ENCODE data around the gene NUTF2. TPM values are rescaled to one million over a fixed set of nuclear protein-coding genes. Genes with fewer than 3 reads are reported as not detected.
"Not testable (repeated sequence)": the region's sequence is repeated elsewhere in the genome, so short reads cannot be mapped to it uniquely, and the experiment has no call there.

The NUTF2 gene
- total RNA-seq, 1 donor from 2014 or later, result 164 TPM

DNA sequence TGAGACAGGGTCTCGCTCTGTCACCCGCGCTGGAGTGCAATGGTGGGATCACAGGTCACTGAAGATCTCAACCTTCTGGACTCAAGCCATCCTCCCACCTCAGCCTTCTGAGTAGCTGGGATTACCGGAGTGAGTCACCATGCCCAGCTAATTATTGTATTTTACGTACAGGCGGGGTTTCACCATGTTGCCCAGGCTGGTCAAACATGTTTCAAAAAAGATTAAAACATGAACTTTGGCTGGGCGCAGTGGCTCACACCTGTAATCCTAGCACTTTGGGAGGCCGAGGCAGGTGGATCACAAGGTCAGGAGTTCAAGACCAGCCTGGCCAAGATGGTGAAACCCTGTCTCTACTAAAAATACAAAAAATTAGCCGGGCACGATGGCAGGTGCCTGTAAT is 9.5 kb upstream of the NUTF2 start:
- DNase-seq (ENCODE audit: low read depth in 2 of 2), result not testable (repeated sequence)

DNA sequence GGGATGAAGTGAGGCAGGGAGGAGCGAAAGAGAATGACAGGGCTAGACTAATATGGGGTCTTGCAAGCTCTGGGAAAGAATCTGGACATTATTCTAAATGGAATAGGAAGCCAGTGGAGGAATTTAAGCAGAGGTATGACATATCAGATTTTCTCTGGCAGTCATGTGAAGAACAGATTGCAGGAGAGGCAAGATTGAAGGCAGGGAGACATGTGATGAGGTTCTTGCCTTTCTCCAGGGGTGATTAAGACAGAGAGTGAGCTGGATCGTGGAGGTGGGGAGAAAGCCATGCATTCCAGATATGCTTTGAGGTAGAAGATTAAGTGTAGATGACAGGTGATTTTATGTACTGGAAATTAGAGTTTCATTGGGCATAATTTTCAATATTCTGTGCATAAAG is 8.9 kb upstream of the NUTF2 start:
- no peak for DNase-seq (ENCODE audit: low read depth in 2 of 2)

DNA sequence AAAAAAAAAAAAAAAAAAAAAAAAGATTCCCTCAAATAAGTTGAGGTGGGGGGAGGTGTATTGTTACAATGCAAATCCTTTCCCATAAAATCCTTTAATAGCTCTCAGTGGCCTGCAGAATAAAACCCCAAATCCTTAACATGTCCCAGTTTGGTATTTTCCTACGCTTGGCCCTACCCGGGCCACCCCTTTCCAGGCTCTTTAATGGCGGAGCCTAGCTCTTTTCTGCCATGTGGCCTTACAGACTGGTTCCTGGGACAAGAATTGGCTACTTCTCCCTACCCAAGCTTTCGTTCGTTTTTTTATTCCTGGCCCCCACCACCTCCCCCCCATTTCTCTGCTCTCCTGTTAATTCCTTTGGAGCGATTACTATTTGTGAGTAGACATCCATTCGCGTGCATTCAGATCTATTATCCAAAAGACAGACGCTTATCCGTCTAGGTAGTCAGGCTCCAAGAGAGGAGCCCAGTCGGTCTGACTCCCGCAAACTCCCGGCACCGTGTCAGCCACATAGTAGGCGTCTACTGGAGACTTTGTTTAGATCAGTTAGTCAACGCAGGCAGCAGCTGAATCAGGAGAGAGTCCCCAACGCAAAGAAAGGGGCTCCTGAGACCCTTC is 5.4 kb upstream of the NUTF2 start:
- DNase-seq (ENCODE audit: low read depth in 2 of 2), result no peak

DNA sequence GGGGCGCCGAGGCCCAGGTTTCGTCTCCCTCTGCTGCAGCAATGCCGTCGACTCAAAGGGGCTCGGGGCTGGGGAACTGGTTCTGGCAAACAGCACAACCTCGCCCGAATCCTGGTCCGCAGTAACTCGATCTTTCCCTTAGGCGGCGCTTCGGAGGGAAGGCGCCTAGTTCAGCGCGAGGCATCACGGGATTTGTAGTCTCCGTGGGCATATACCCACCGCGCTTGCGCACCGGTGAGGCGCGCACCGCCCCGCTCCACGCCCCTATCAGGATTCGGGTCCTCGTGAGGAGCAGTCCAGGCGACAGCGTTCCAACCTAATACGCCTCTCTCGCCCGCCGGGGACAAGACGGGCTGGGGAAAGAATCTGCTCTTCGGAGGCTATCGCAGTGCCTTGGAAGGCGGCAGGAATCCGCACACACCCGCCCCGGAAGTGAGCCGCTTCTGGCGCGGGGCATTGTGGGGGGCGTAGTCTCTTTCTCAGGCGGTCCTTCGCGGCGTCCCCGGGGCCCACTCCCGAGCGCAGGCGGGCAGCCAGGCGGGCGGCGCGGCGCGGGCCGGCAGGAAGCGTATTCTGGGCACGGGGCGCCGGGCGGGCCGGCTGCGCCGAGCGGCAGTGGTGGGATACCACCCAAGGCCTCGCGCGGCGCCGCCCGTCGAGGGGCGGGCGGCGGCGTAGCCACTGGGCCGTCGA is 4.8 kb upstream of the NUTF2 start, which contains the start of gene THAP11:
Gene THAP11, plus strand, starts transcription at position 505 of the 693 bp plus-strand sequence. CDS start 235 bp downstream, outside the sequence.
- DNase-seq (ENCODE audit: low read depth in 2 of 2), result peak; percentile 96 to 97

DNA sequence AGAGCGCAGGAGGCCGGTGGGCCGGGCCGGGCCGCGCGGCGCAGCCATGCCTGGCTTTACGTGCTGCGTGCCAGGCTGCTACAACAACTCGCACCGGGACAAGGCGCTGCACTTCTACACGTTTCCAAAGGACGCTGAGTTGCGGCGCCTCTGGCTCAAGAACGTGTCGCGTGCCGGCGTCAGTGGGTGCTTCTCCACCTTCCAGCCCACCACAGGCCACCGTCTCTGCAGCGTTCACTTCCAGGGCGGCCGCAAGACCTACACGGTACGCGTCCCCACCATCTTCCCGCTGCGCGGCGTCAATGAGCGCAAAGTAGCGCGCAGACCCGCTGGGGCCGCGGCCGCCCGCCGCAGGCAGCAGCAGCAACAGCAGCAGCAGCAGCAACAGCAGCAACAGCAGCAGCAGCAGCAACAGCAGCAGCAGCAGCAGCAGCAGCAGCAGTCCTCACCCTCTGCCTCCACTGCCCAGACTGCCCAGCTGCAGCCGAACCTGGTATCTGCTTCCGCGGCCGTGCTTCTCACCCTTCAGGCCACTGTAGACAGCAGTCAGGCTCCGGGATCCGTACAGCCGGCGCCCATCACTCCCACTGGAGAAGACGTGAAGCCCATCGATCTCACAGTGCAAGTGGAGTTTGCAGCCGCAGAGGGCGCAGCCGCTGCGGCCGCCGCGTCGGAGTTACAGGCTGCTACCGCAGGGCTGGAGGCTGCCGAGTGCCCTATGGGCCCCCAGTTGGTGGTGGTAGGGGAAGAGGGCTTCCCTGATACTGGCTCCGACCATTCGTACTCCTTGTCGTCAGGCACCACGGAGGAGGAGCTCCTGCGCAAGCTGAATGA is 4.0 kb upstream of the NUTF2 start:
- peak; percentile 71 to 74 for DNase-seq (ENCODE audit: low read depth in 2 of 2)

DNA sequence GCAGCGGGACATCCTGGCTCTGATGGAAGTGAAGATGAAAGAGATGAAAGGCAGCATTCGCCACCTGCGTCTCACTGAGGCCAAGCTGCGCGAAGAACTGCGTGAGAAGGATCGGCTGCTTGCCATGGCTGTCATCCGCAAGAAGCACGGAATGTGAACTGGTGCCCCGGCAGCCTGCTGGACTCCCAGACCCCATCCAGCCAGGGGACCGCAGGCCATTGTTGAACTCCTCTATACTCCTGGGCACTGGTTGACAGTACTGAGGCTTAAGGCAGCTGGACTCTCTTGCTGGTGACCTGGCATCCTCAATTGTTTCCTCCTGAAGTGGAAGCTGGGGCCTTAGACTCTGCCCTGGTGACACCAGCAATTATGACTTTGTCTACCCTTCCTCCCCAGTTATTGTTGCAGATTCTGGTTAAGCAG is 3.4 kb upstream of the NUTF2 start:
- DNase-seq (ENCODE audit: low read depth in 2 of 2), result peak in 1 of 2 donors; percentile 59

DNA sequence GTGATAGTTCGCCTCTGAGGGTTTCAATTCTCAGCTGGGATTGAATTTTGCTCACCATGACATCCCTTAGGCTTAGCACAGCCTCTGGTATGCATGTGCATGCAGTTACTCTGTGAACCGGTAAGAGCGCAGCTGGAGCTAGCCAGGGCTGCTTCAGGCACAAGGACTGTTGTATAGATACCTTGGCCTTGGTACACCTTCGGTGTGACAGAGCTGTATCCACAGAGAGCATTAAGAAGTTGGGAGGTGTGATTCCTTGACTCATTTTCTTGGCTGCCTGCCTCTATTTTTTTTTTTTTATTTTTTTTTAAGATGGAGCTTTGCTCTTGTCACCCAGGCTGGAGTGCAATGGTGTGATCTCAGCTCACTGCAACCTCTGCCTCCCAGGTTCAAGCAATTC is 2.2 kb upstream of the NUTF2 start:
- DNase-seq (ENCODE audit: low read depth in 2 of 2), result peak in 1 of 2 donors; percentile 9

DNA sequence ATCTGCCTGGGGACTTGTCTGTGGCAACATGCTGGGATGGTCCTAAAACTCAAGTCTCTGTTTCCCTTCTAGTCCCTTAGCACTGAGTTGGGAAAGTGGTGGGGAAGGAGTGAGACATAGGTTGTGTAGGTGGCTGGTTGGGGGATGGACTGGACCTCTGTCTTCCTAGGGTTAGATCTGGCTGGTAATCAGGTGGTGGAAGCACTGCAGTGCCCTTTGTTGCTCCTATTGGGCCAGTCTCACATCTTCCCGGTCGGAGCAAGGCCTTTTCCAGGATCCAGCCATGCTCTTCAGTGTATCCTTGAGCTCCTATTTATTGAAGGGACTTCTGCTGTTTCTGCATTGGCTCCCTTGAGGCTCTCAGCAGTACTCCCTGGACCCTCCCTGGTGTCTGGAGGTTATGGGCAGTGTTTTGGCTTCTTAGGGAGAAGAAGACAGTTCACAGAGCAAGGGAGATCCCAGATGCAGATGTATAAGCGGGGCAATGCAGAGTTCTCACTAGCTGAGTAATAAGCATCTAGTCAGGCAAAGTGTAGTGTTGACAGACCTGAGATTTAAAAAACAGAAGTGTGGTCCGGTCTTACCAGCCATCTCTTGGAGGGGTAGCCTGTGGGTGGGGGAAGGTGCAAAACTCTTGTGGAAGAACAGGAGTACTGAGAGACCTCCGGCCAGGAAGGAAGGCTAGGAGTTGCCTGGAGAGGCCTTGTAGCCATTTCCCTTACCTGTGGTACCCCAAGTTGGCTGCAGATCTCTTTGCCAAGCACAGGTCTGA is 1.3 kb upstream of the NUTF2 start:
- DNase-seq (ENCODE audit: low read depth in 2 of 2), result no peak

DNA sequence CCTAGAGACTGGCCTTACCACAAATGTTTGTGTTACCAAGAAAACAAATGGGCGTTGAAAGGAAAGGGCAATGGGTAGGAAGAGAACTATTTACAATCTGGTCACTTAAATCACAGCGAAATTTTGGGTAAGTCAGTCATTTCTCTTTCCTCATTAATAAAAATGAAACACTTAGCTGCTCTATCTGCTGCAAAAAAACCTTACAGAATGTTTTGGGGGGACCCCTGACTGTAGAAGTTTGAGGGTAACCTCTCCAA is 742 bp upstream of the NUTF2 start:
- DNase-seq (ENCODE audit: low read depth in 2 of 2), result peak in 1 of 2 donors; percentile 18

DNA sequence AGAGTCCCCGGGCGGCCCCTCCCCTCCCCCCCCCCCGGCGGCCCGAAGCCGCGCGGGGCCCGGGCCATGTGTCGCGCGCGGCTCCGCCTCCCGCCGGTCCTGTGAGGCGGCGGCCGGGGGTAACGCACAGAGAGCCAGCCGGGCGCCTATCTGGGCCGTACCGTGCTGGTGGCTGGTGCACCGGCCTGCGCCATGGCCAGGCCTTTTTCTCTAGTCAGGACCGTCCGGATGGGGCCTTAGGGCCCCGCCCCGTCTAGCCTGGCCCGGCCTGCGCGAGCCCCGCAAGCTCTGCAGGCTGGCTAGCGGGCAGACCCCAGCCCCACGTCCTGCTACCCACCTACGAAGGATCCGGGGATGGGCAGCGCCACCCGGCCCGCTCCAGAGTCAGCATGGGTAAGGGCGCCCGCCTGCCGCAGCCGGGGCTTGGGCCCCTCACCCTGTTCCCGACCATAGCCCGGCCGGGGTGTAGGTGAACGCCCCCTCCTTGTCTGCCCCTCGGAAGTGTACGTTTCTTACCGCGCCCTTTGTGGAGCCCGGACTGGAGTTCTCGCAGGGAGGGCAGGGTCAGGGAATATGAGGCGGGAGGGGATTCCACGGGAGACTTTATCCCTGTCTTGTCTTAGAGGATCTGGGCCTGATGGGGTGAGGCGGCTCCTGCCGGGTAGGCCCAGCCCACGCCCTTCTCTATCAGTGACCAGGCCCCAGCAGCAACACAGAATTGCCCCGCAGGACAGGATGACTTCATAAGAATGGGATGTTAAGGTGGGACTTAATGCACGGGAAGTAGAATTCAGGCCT is 530 bp downstream of the NUTF2 start, which contains the start of gene CENPT:
Gene CENPT, minus strand, starts transcription at position 630 of the 798 bp plus-strand sequence. CDS start 13,834 bp downstream, outside the sequence.
- peak; percentile 50 to 74 for DNase-seq (ENCODE audit: low read depth in 2 of 2)

DNA sequence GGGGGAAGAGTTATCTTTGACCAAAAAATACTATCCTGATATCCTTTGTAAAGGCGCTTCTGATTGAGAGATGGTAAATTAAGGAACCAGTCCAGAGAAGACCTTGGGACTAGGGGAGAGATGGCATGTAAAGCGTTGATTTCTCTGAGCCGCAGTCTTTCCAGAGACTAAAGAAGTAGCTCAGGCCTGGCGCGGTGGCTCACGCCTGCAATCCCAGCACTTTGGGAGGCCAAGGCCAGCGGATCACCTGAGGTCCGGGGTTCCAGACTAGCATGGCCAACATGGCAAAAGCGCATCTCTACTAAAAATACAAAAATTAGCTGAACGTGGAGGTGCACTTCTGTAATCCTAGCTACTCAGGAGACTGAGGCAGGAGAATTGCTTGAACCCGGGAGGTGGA is 1.4 kb downstream of the NUTF2 start:
- no peak for DNase-seq (ENCODE audit: low read depth in 2 of 2)

DNA sequence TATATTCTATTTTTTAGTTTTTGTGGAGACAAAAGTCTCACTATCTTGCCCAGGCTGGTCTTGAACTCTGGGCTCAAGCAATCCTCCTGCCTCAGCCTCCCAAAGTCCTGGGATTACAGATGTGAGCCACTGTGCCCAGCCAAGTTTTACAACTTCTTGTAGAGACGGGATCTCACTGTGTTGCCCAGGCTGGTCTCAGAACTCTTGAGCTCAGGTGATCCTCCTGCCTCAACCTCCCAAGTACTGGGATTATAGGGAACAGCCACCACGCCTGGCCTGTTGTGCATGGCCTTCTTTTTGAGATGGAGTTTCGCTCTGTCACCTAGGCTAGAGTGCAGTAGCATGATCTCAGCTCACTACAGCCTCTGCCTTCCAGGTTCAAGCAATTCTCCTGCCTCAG is 6.9 kb downstream of the NUTF2 start:
- DNase-seq (ENCODE audit: low read depth in 2 of 2), result no peak

DNA sequence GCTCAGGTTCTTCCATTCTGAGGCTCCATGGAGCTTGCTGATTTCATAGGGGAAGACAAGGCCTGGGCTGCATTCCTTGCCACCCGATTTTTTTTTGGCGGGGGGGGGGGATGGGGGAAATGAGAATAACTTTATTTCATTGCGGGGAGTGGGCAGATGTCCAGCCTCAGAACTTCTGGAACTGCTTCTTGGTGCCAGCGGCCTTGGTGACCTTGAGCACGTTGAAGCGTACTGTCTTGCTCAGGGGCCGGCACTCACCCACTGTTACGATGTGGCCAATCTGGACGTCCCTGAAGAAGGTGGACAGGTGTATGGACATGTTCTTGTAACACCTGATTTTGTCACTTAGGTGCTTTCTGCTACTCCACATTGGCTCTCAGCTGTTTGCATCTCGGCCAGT is 9.1 kb downstream of the NUTF2 start:
- DNase-seq (ENCODE audit: low read depth in 2 of 2), result no peak

DNA sequence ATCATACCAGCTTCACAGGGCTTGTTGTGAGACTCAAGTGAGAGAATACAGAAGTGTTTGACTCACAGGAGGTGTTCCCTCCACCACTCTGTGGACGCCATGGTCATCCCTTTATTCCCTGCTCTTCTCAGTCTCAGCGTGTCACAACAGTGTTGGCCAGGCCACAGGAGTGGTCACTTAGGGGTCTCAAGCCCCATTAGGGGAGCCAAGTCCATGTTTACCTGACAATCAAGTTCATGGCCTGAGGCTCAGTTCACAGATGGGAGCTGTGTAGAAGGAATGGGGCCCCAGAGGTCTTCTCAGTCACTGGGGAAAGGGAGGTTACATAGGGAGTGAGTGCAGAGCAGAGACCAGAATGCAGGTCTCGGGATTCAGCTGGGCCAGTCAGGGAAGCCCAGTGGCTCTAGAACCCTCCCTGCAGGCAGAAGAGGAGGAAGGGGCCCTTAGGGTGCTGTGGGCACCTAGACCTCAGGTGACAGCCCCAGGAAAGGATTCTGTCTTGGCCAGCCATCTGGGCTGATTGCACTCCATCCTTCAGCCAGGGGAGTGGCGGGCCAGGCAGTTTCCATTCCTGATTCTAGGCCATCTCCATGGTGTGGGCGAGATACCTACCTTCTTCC is 10.3 kb downstream of the NUTF2 start:
- DNase-seq (ENCODE audit: low read depth in 2 of 2), result no peak

DNA sequence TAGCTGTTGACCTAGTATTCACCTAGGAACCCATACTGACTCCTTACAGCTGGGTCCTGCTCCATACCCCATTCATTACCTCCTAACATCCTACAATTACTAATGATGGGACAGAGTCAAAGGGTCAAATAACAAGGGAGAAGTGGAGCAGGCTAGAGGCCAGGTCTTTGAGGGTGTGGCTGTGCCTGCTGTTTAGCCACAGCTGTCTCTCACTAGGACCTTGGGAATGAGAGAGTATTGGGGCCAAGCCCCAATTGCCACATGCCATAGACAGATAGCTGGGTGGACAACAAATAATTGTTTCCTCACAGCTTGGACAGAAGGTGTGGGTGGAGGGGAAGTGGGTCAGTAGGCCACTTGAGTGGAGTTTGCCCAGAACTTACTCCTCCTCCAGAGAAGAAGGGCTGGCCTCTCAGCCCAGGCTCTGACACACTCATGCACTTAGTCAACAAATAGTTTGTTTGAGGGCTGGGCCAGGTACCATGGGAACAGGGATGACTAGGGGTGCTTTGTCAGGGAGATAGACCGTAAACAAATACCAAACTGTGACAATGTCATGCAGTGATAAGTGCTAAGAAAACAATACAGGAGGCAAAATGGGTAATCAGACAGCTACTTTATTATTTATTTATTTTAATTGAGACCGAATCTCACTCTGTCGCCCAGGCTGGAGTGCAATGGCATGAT is 11.0 kb downstream of the NUTF2 start:
- peak; percentile 88 to 97 for DNase-seq (ENCODE audit: low read depth in 2 of 2)

DNA sequence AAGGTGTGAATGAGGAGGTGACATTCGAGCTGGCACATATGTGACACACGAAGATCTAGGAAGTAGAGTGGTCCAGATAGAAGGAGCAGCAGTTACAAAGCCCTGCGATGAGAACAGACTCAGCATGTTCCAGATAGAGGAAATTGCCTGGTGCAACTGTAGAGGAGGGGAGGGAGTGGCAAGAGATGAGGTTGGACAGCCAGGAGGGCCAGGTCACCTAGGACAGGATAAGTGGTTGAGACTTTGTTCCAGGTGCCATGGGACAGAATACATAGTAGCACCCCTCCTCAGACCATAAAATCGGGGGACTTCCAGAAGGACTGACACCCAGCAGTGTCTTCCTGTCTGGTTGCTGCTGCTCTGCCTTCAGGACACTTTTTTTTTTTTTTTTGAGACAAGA is 11.8 kb downstream of the NUTF2 start:
- DNase-seq (ENCODE audit: low read depth in 2 of 2), result no peak

DNA sequence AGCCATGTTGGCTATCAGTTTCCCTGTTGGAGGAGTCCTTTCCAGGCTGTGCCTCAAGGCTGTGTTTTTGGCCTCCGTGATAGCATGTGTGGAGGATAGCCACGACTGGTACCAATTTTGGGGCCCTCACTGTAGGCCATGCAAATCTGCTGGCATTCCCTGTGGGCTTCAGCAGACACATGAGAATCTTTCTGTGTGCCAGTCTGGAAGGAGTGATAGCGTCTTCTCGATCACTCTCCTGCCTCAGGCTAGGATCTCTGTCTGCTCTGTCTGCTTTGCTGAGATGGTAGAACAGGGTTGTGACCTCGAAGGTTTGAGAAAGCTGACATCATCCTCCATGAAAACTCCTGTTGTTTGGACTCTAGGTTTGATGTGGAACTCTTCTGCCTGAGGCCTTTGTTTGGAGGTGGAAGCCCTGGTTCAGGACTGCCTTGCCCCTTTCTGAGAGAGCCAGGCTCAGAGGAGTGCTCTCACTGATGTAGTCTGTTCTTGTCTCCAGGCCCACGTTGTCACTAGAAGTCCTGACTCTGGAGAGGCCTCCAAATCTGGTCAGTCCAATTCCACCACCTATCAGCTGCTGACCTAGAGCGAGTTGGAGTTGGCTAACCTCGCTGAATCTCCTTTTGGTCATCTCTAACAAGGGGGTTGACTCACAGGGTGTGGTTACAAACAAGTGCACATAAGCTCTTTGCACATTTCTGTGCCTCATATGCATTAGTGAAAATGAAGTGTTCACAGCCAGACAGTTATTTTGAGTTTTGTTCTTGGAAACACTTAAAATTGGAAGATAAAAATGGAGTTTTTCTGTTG is 14.1 kb downstream of the NUTF2 start:
- DNase-seq (ENCODE audit: low read depth in 2 of 2), result peak in 1 of 2 donors; percentile 39

DNA sequence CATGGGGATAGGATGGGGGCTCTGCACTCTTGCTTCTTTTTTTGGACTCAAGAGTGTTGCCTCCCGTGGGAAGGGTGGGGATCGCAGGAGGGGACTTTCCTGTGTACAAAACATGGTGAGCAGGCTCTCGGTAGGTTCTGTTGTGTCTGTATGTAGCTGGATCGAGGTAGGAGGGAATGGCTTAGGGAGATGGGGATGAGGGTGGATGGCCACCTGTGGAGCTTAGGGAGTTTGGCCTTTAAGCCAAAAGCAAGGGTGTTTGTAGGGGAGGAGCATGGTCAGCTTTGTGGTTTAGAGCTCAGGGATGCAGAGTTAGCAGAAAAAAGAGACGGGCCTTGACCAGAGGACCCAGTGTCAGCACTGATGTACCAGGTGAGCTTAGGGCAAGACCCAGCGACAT is 15.1 kb downstream of the NUTF2 start:
- DNase-seq (ENCODE audit: low read depth in 2 of 2), result no peak

Data from lung microvascular endothelial cell (primary cell).